GM21529 (cell line): Measurements from ENCODE around the gene TSHZ2.
"Not testable (repeated sequence)": the region's sequence is repeated elsewhere in the genome, so short reads cannot be mapped to it uniquely, and the experiment has no call there.

Experiments used
- ATAC-seq: cut with Tn5 transposase; IDR thresholded peaks from one replicate; pipeline ENCODE4 v1.9.1; 2021; ENCODE audit not compliant: unreplicated experiment

TSHZ2 gene

GRCh38 chr20:53080969-53081871, 109.1 kb downstream of the TSHZ2 start:
- ATAC-seq = no peak

GRCh38 chr20:53081916-53082863, 110.0 kb downstream of the TSHZ2 start:
- no peak for ATAC-seq

- no peak for ATAC-seq
These were observed 111.3 kb downstream of the TSHZ2 start for GRCh38 chr20:53083411-53083810.

GRCh38 chr20:53084408-53084997, 112.3 kb downstream of the TSHZ2 start:
- no peak for ATAC-seq

- no peak for ATAC-seq
These were observed 113.6 kb downstream of the TSHZ2 start for GRCh38 chr20:53085720-53086119.

GRCh38 chr20:53087037-53087777, 115.0 kb downstream of the TSHZ2 start:
- ATAC-seq = no peak

GRCh38 chr20:53088786-53089185, 116.6 kb downstream of the TSHZ2 start:
- ATAC-seq = no peak

- not testable (repeated sequence) for ATAC-seq
These were observed 117.7 kb downstream of the TSHZ2 start for GRCh38 chr20:53089851-53090250.

GRCh38 chr20:53091789-53092188, 119.6 kb downstream of the TSHZ2 start:
- no peak for ATAC-seq

- no peak for ATAC-seq
These were observed 120.7 kb downstream of the TSHZ2 start for GRCh38 chr20:53092772-53093300.

GRCh38 chr20:53097371-53097770, 125.2 kb downstream of the TSHZ2 start:
- ATAC-seq = no peak

- ATAC-seq = no peak
These were observed 125.6 kb downstream of the TSHZ2 start for GRCh38 chr20:53097791-53098190.

GRCh38 chr20:53098621-53099020, 126.5 kb downstream of the TSHZ2 start:
- ATAC-seq = no peak

GRCh38 chr20:53099856-53100255, 127.7 kb downstream of the TSHZ2 start:
- no peak for ATAC-seq

GRCh38 chr20:53100476-53100911, 128.3 kb downstream of the TSHZ2 start:
- ATAC-seq = no peak

- no peak for ATAC-seq
These were observed 130.0 kb downstream of the TSHZ2 start for GRCh38 chr20:53101992-53102760.

- ATAC-seq = no peak
These were observed 131.0 kb downstream of the TSHZ2 start for GRCh38 chr20:53103124-53103523.

- ATAC-seq = no peak
These were observed 132.7 kb downstream of the TSHZ2 start for GRCh38 chr20:53104884-53105283.

GRCh38 chr20:53116733-53117132, 144.6 kb downstream of the TSHZ2 start:
- ATAC-seq = no peak

GRCh38 chr20:53122853-53123252, 150.7 kb downstream of the TSHZ2 start:
- ATAC-seq = no peak
